HK-2 (cell line): Measurements from ENCODE around the gene GRM1.

Source experiments
- DNase-seq: peaks from one replicate; pipeline ENCODE4 v3.0.0-alpha.2; 2018; ENCODE audit not compliant: unreplicated experiment

The GRM1 gene

GRCh38 chr6:146097586-146097985 lies 68.7 kb downstream of the GRM1 start:
- no peak for DNase-seq

DNA sequence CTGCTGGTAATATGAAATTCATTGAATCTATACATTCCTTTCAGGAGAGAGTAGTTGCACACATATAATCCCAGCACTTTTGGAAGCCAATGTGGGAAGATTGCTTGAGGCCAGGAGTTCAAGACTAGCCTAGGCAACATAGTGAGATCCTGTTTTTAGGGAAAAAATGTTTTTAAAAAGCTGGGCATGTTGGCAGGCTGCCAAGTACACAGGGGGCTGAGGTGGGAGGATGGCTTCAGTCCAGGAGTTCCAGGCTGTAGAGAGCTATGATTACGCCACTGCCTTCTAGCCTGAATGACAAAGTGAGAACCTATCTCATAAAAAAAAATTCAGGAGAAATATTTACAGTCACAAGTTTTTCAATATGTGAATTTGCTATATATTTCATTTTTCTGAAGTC lies 71.9 kb downstream of the GRM1 start:
- DNase-seq, result no peak

GRCh38 chr6:146103416-146104072 lies 74.7 kb downstream of the GRM1 start:
- DNase-seq, result no peak

- DNase-seq, result no peak
These were observed 77.7 kb downstream of the GRM1 start for GRCh38 chr6:146106532-146106931.

- DNase-seq, result no peak
These were observed 82.1 kb downstream of the GRM1 start for GRCh38 chr6:146110990-146111389.

DNA sequence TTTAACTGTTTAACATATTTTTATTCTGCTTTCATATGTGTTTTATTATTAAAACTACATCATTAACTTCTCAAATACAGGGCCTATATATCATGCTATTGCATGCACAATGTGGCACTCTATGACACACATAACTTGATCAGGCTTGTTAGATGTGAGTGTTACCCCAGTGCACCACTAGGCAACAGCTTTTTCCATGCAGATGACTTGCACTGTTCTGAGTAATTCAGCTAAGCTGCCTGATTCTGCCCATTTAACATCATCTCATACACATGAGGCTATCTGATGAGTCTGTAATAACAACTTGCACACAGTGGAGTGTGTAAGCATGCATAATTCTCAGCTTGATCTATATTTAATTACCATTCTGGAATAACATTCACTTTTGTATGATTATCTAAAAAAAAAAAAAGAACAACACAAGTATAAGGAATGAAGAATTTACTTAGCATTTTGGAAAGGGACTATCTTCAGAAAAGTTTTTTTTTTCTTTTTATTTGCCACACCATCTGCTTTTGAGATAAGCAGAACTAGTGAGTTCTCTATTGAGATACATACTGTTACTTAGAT lies 83.1 kb downstream of the GRM1 start:
- DNase-seq, result no peak

GRCh38 chr6:146113084-146113623 lies 84.3 kb downstream of the GRM1 start:
- DNase-seq, result no peak

DNA sequence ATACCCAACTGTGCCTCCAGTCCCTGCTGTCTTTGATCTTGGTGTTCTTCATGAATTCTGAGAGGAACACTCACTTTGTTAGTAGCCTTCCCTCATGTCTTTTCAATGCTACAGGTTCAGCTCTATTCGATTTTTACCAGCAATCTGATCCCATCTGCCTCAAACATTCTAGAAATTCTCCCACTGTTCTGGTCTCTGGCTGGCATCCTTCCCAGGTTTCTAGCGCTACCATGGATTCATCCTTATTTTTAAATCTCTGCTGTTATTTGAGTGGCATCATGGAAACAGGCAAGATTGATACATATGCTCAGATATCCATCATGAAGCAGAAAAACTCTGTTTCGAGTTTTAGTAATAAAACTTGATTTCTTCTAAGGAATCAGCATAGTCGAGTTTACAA lies 94.8 kb downstream of the GRM1 start:
- no peak for DNase-seq

GRCh38 chr6:146127447-146128215 lies 98.8 kb downstream of the GRM1 start:
- no peak for DNase-seq

GRCh38 chr6:146133866-146134265 lies 105.0 kb downstream of the GRM1 start:
- no peak for DNase-seq

- DNase-seq, result no peak
These were observed 106.3 kb downstream of the GRM1 start for GRCh38 chr6:146135167-146135566.

GRCh38 chr6:146146836-146147235 lies 118.0 kb downstream of the GRM1 start:
- DNase-seq, result no peak

GRCh38 chr6:146149770-146150169 lies 120.9 kb downstream of the GRM1 start:
- DNase-seq, result no peak

GRCh38 chr6:146153040-146153758 lies 124.3 kb downstream of the GRM1 start:
- no peak for DNase-seq

- peak; percentile 11 for DNase-seq
These were observed 125.3 kb downstream of the GRM1 start for GRCh38 chr6:146154197-146154596.

DNA sequence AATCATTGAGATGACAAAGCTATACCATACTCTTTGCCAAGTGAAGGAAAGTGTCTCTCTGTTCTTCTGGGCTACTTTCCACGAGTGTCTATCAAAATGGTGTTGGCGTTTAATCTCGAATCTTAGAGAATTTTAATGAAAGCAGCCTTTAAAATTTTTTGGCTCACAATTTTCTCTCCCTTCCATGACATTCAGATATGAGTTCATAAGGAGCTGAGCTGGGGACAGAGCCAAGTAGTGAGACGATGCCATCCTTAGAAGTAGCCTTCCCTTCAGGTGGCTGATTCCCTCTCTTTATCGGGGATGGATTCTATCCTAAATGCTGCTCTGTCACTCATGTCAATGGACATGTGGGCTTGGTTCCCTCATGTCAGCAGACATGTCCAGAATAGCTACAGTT lies 132.8 kb downstream of the GRM1 start:
- no peak for DNase-seq

DNA sequence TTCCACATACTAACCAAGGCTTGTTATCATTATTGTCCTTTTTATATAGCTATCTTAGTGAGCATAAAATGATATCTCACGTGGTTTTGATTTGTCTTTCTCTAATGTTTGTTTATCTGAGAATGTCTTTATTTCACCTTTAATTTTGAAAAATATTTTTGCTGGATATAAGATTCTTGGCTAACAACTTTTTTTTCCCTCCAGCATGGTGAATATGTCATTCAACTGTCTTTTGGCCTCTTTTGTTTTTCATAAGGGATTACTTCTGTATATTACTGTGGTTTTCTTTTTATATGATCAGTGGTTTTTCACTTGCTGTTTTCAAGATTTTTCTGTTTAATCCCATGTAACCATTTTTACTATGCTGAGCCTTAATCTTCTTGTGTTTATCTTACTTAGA lies 141.0 kb downstream of the GRM1 start:
- DNase-seq, result no peak

- DNase-seq, result no peak
These were observed 148.9 kb downstream of the GRM1 start for GRCh38 chr6:146177785-146178184.

- no peak for DNase-seq
These were observed 155.0 kb downstream of the GRM1 start for GRCh38 chr6:146183831-146184230.

- no peak for DNase-seq
These were observed 155.8 kb downstream of the GRM1 start for GRCh38 chr6:146184701-146185100.

GRCh38 chr6:146189131-146189530 lies 160.3 kb downstream of the GRM1 start:
- no peak for DNase-seq

GRCh38 chr6:146190581-146190980 lies 161.7 kb downstream of the GRM1 start:
- no peak for DNase-seq
